H1 (cell line): Measurements from ENCODE around the gene TBC1D2. TPM values are rescaled to one million over a fixed set of nuclear protein-coding genes. Genes with fewer than 3 reads are reported as not detected.
A peak's percentile ranks its signal among the peaks of the same experiment; 100 is the strongest.

Experiments used
- CTCF ChIA-PET: fragments of 300-600 bp; sonication (Branson Sonifier 250); formaldehyde crosslinking; loops from one replicate; lab custom pipeline; 2021; ENCODE audit not compliant: partially characterized antibody; lab: Charles Lee
- POLR2A ChIA-PET: fragments of 300-600 bp; sonication (Branson Sonifier 250); formaldehyde crosslinking; loops from one replicate; lab custom pipeline; 2021; ENCODE audit warnings: inconsistent platforms; ENCODE audit not compliant: partially characterized antibody; lab: Charles Lee
- DNase-seq, 2 experiments: peaks; one replicate each; pipeline versions ENCODE4 v3.0.0 to v3.0.0-alpha.2; 2010 to 2022; ENCODE audit warnings: low spot score in 2 of 2, low read depth in 1 of 2, mixed read lengths in 1 of 2
- FAIRE-seq: peaks from 2 replicates; lab custom pipeline; 2011; peaks lifted over from hg19 to GRCh38; lab: Jason Lieb, UNC
- H2AFZ ChIP-seq: 2 replicates; pipeline ENCODE4 v1.8.1; 2012; ENCODE audit warnings: low read length, inconsistent platforms
- H2AK5ac ChIP-seq: 2 replicates; pipeline ENCODE4 v1.6.1; 2013; ENCODE audit warnings: low read depth, low read length
- H2BK120ac ChIP-seq: replicated peaks from 2 replicates; pipeline ENCODE3; 2013; ENCODE audit warnings: low read depth, low read length, inconsistent platforms
- H2BK12ac ChIP-seq: 2 replicates; pipeline ENCODE4 v1.6.1; 2013; ENCODE audit warnings: low read depth, low read length
- H2BK15ac ChIP-seq: 2 replicates; pipeline ENCODE4 v1.6.1; 2013; ENCODE audit warnings: low read length
- H2BK20ac ChIP-seq: 2 replicates; pipeline ENCODE4 v1.6.1; 2013; ENCODE audit warnings: low read length
- H2BK5ac ChIP-seq: 2 replicates; pipeline ENCODE4 v1.6.1; 2013; ENCODE audit warnings: low read depth, low read length
- H3K14ac ChIP-seq: 2 replicates; pipeline ENCODE4 v1.6.1; 2013; ENCODE audit warnings: inconsistent platforms; ENCODE audit not compliant: insufficient read length
- H3K18ac ChIP-seq: 2 replicates; pipeline ENCODE4 v1.6.1; 2013; ENCODE audit warnings: low read length; ENCODE audit errors: extremely low read depth
- H3K23ac ChIP-seq: 2 replicates; pipeline ENCODE4 v1.6.1; 2013; ENCODE audit warnings: inconsistent platforms; ENCODE audit not compliant: insufficient read length
- H3K23me2 ChIP-seq: 2 replicates; pipeline ENCODE4 v1.6.1; 2013; ENCODE audit warnings: low read depth, low read length
- H3K27ac ChIP-seq: 2 replicates; pipeline ENCODE4 v1.6.1; 2011; ENCODE audit warnings: low read depth, low read length, inconsistent platforms
- H3K27me3 ChIP-seq, 4 experiments: replicated peaks in 1 of 4; 1 replicate in 1 of 4; 2 replicates in 3 of 4; pipeline versions ENCODE4 v1.6.1 to v1.8.1; 2011 to 2013; ENCODE audit warnings: low read length in 3 of 4, mild to moderate bottlenecking in 3 of 4, inconsistent platforms in 2 of 4, mixed read lengths in 2 of 4, moderate library complexity in 1 of 4; ENCODE audit not compliant: control insufficient read depth in 3 of 4, insufficient read depth in 3 of 4; ENCODE audit errors: extremely low read depth in 1 of 4
- H3K36me3 ChIP-seq, 4 experiments: 2 replicates each; pipeline versions ENCODE4 v1.6.1 to v1.8.1; 2011 to 2013; ENCODE audit warnings: mild to moderate bottlenecking in 4 of 4, low read length in 3 of 4, moderate library complexity in 2 of 4, control low read depth in 1 of 4, inconsistent platforms in 1 of 4; ENCODE audit not compliant: insufficient read depth in 4 of 4, control insufficient read depth in 2 of 4
- H3K4ac ChIP-seq: replicated peaks from 2 replicates; pipeline ENCODE3; 2013; ENCODE audit warnings: low read length, low read depth, mixed read lengths, inconsistent platforms; ENCODE audit not compliant: insufficient read length
- H3K4me1 ChIP-seq, 4 experiments: replicated peaks in 1 of 4; 1 replicate in 1 of 4; 2 replicates in 3 of 4; pipeline versions ENCODE4 v1.6.1 to v1.8.1; 2011 to 2013; ENCODE audit warnings: low read length in 3 of 4, inconsistent platforms in 2 of 4, mixed read lengths in 1 of 4; ENCODE audit not compliant: insufficient read depth in 4 of 4, control insufficient read depth in 3 of 4
- H3K4me2 ChIP-seq, 2 experiments: 2 replicates each; pipeline versions ENCODE4 v1.6.1 to v1.8.1; 2011 to 2013; ENCODE audit warnings: low read depth in 2 of 2, low read length in 2 of 2, control low read depth in 1 of 2, inconsistent platforms in 1 of 2, mild to moderate bottlenecking in 1 of 2; ENCODE audit not compliant: insufficient read depth in 1 of 2
- H3K4me3 ChIP-seq, 4 experiments: fragments of 200-600, 300-600 bp in 1 of 4; sonication (generic), shearing (Covaris generic), sonication (Bioruptor Twin) in 1 of 4; 2 replicates each; pipeline versions ENCODE4 v1.5.1 to v1.8.1; 2011 to 2016; ENCODE audit warnings: low read length in 4 of 4, low read depth in 3 of 4, control low read depth in 2 of 4, inconsistent platforms in 2 of 4, mild to moderate bottlenecking in 2 of 4, mixed read lengths in 1 of 4, moderate library complexity in 1 of 4; ENCODE audit not compliant: insufficient read depth in 2 of 4; ENCODE audit errors: extremely low read depth in 1 of 4
- H3K56ac ChIP-seq: replicated peaks from 2 replicates; pipeline ENCODE3; 2013; ENCODE audit warnings: low read depth, mild to moderate bottlenecking, mixed read lengths, low read length, inconsistent platforms; ENCODE audit not compliant: insufficient read length
- H3K79me1 ChIP-seq: 2 replicates; pipeline ENCODE4 v1.6.1; 2013; ENCODE audit warnings: low read depth, low read length, control low read depth
- H3K79me2 ChIP-seq, 2 experiments: 2 replicates each; pipeline versions ENCODE4 v1.6.1 to v1.8.1; 2012 to 2013; ENCODE audit warnings: low read length in 2 of 2, mild to moderate bottlenecking in 2 of 2, inconsistent platforms in 1 of 2; ENCODE audit not compliant: insufficient read depth in 2 of 2, control insufficient read depth in 1 of 2
- H3K9ac ChIP-seq, 4 experiments: replicated peaks in 1 of 4; 1 replicate in 1 of 4; 2 replicates in 3 of 4; pipeline versions ENCODE4 v1.6.1 to v1.8.1; 2011 to 2013; ENCODE audit warnings: low read depth in 3 of 4, low read length in 3 of 4, control low read depth in 2 of 4, mild to moderate bottlenecking in 2 of 4, moderate library complexity in 2 of 4, inconsistent platforms in 1 of 4; ENCODE audit errors: extremely low read depth in 1 of 4
- H3K9me3 ChIP-seq, 2 experiments: 2 replicates each; pipeline versions ENCODE4 v1.6.1 to v1.8.1; 2012 to 2013; ENCODE audit warnings: mild to moderate bottlenecking in 2 of 2, moderate library complexity in 2 of 2, control low read depth in 1 of 2, inconsistent platforms in 1 of 2, low read depth in 1 of 2, low read length in 1 of 2, mixed read lengths in 1 of 2; ENCODE audit not compliant: insufficient read depth in 2 of 2
- H4K20me1 ChIP-seq, 2 experiments: replicated peaks in 1 of 2; 2 replicates each; pipeline versions ENCODE3 to v1.8.1; 2011 to 2013; ENCODE audit warnings: inconsistent platforms in 2 of 2, low read length in 2 of 2, mild to moderate bottlenecking in 1 of 2; ENCODE audit not compliant: insufficient read depth in 2 of 2, control insufficient read depth in 1 of 2
- H4K5ac ChIP-seq: 2 replicates; pipeline ENCODE4 v1.6.1; 2013; ENCODE audit warnings: low read length, low read depth, mixed read lengths, inconsistent platforms; ENCODE audit not compliant: insufficient read length
- H4K8ac ChIP-seq: 2 replicates; pipeline ENCODE4 v1.8.0; 2013; ENCODE audit warnings: mild to moderate bottlenecking, moderate library complexity, low read length, inconsistent platforms; ENCODE audit not compliant: insufficient read depth; ENCODE audit errors: extremely low read depth
- H4K91ac ChIP-seq: replicated peaks from 2 replicates; pipeline ENCODE3; 2013; ENCODE audit warnings: low read length, mixed read lengths, inconsistent platforms; ENCODE audit not compliant: insufficient read length
- CBX8 ChIP-seq: fragments of 300-800, 300-1000 bp; sonication (generic); IDR thresholded peaks from 2 replicates; pipeline ENCODE4 v1.7.1; 2016; ENCODE audit warnings: low read depth, low read length, borderline replicate concordance
- WGBS, 2 experiments: shearing (Covaris generic) in 1 of 2; methylation state at CpG; one replicate each; pipeline versions ENCODE4 v1.1.6 to v1.1.7; 2013 to 2015; ENCODE audit warnings: low lambda C conversion rate in 2 of 2, mixed read lengths in 2 of 2, inconsistent platforms in 1 of 2, low coverage in 1 of 2, missing lambda C conversion rate in 1 of 2; ENCODE audit not compliant: insufficient replicate concordance in 2 of 2, insufficient coverage in 1 of 2, insufficient read length in 1 of 2; ENCODE audit errors: extremely low coverage in 1 of 2, missing lambda C conversion rate in 1 of 2; 5-methylcytosine and 5-hydroxymethylcytosine counted together
- polyA plus RNA-seq, 7 experiments: library from polyadenylated mRNA; depleted of rRNA in 3 of 7; stranded (reverse) in 5 of 7; unstranded in 2 of 7; fragments of >200 nt in 5 of 7; fragments of 200-250 nt in 2 of 7; gene quantifications; 1 replicate in 5 of 7; 2 replicates in 1 of 7; 4 replicates in 1 of 7; pipeline versions ENCODE4 v1.2.1 to v1.2.3, GENCODE V29; 2011 to 2013; ENCODE audit warnings: missing spikeins in 2 of 7, mixed read lengths in 2 of 7
- total RNA-seq: library from RNA; stranded (reverse); fragmentation: NEBNext Ultra II Directional; extraction: Animal tissue kit (Norgen Biotek cat#: 25700); gene quantifications from 2 replicates; pipeline ENCODE4 v1.2.1, GENCODE V29; 2021

Gene TBC1D2
- total and polyA plus RNA-seq, 2 of the 8 experiments (the other 6 are each of a cell fraction or from before 2014, with no cell fraction given), result 7.4 TPM

- Histone ChIP-seq H4K5ac (no peak overlapping the region), H3K27ac (no peak overlapping the region), H2BK20ac (no peak overlapping the region), H3K9ac (no peak overlapping the region), H3K14ac (no peak overlapping the region), H3K56ac (no peak overlapping the region), H2AK5ac (peak overlapping the region; percentile 75; the same call in 1 of the 2 replicates), H3K4ac (no peak overlapping the region), H3K18ac (no peak overlapping the region; the same call in 1 of the 2 replicates), H2BK12ac (no peak overlapping the region), H3K79me1 (peaks cover 2% of the 10 kb centered on the region; the same call in 1 of the 2 replicates), H4K8ac (no peak overlapping the region), H3K79me2 (no peaks in the 10 kb centered on the region), H2BK5ac (no peak overlapping the region), H3K4me3 (no peak overlapping the region), H3K4me2 (no peak overlapping the region), H2AFZ (no peak overlapping the region), H4K91ac (peak overlapping the region; percentile 38), H3K36me3 (no peaks in the 10 kb centered on the region), H2BK15ac (no peak overlapping the region), H3K23me2 (peaks cover 13% of the 10 kb centered on the region), H3K23ac (no peak overlapping the region), H3K9me3 (no peaks in the 10 kb centered on the region), H4K20me1 (peaks cover 2 to 3% of the 10 kb centered on the region in 2 experiments), H3K27me3 (peaks cover 0 to 7% (median 3%) of the 10 kb centered on the region in 4 experiments; a peak in 2 of 7 replicates), H2BK120ac (no peak overlapping the region), H3K4me1 (peaks cover 0 to 25% (median 15%) of the 10 kb centered on the region in 4 experiments; a peak in 6 of 7 replicates)
- no peak for FAIRE-seq
- no peak for TF ChIP-seq CBX8
- POLR2A ChIA-PET, result no interaction called here
- DNase-seq, result no peak
- WGBS, 2 experiments, result 81% methylated on average over 4 of the region's 4 CpGs; no CpG with 5 or more reads in 1 of the 2 experiments
- CTCF ChIA-PET, result interaction anchor here (1.2 to 2.0 kb wide), 5 partner anchors 10 to 122 kb away, joined by 3 to 8 read pairs (median 6); no protein-coding TSS in a partner anchor
Observed at GRCh38 chr9:98195671-98196070, 59.8 kb downstream of the TBC1D2 start.
